IMR-90 (cell line): ENCODE measurements around the gene GSG1L. TPM values are rescaled to one million over a fixed set of nuclear protein-coding genes. Genes with fewer than 3 reads are reported as not detected.

Source experiments
- ATAC-seq: fragments of 200-7000 bp; cut with Tn5 transposase; 2 replicates; pipeline ENCODE4 v1.9.1; 2020; ENCODE audit warnings: low read depth, mild to moderate bottlenecking, moderate library complexity
- BruUV-seq: library from RNA; stranded (reverse); fragments of 400-500 nt; replicated peaks from 2 replicates; lab custom pipeline; 2021; lab: Mats Ljungman, UMichigan
- CTCF ChIA-PET: fragments of 300-600 bp; formaldehyde crosslinking; extraction: SDS; loops from one replicate; lab custom pipeline; 2021; ENCODE audit warnings: antibody characterized with exemption; lab: Yijun Ruan, JAX
- POLR2A ChIA-PET: fragments of 300-600 bp; sonication (Branson Sonifier 250); formaldehyde crosslinking; loops from one replicate; lab custom pipeline; 2022; ENCODE audit warnings: antibody characterized with exemption; ENCODE audit not compliant: unreplicated experiment; lab: Charles Lee
- DNase-seq: peaks from one replicate; pipeline ENCODE4 v3.0.0; 2013
- H2AFZ ChIP-seq: replicated peaks from 2 replicates; pipeline ENCODE3; 2013; ENCODE audit warnings: low read length, mild to moderate bottlenecking; ENCODE audit not compliant: poor library complexity
- H2AK5ac ChIP-seq: 2 replicates; pipeline ENCODE4 v1.6.1; 2013; ENCODE audit warnings: low read depth, low read length, inconsistent platforms
- H2AK9ac ChIP-seq: replicated peaks from 2 replicates; pipeline ENCODE3; 2013; ENCODE audit warnings: mild to moderate bottlenecking, low read depth, low read length, moderate library complexity; ENCODE audit not compliant: poor library complexity
- H2BK120ac ChIP-seq: 2 replicates; pipeline ENCODE4 v1.6.1; 2013; ENCODE audit warnings: low read depth, low read length, inconsistent platforms
- H2BK15ac ChIP-seq: 3 replicates; pipeline ENCODE4 v1.6.1; 2013; ENCODE audit warnings: low read depth, low read length, inconsistent platforms
- H2BK20ac ChIP-seq: 2 replicates; pipeline ENCODE4 v1.6.1; 2013; ENCODE audit warnings: low read depth, mild to moderate bottlenecking, inconsistent platforms, low read length, moderate library complexity
- H2BK5ac ChIP-seq: 2 replicates; pipeline ENCODE4 v1.6.1; 2013; ENCODE audit warnings: mild to moderate bottlenecking, low read depth, low read length, inconsistent platforms; ENCODE audit not compliant: poor library complexity, severe bottlenecking
- H3K14ac ChIP-seq: replicated peaks from 2 replicates; pipeline ENCODE4 v1.6.1; 2013; ENCODE audit warnings: low read depth, low read length, inconsistent platforms
- H3K18ac ChIP-seq: 2 replicates; pipeline ENCODE4 v1.6.1; 2013; ENCODE audit warnings: low read depth, low read length, control low read depth
- H3K23ac ChIP-seq: 2 replicates; pipeline ENCODE4 v1.6.1; 2013; ENCODE audit warnings: low read depth, low read length, inconsistent platforms
- H3K27ac ChIP-seq: 2 replicates; pipeline ENCODE4 v1.5.1; 2013; ENCODE audit warnings: mild to moderate bottlenecking, control low read depth, low read length; ENCODE audit not compliant: insufficient read depth
- H3K27me3 ChIP-seq: 2 replicates; pipeline ENCODE4 v1.6.1; 2013; ENCODE audit warnings: low read length; ENCODE audit not compliant: control insufficient read depth, insufficient read depth
- H3K36me3 ChIP-seq: 2 replicates; pipeline ENCODE4 v1.6.1; 2013; ENCODE audit warnings: low read length, mixed read lengths; ENCODE audit not compliant: control insufficient read depth, insufficient read depth
- H3K4ac ChIP-seq: 2 replicates; pipeline ENCODE4 v1.6.1; 2013; ENCODE audit warnings: low read depth, low read length, inconsistent platforms
- H3K4me1 ChIP-seq: 2 replicates; pipeline ENCODE4 v1.6.1; 2013; ENCODE audit warnings: low read length, mixed read lengths; ENCODE audit not compliant: control insufficient read depth, insufficient read depth
- H3K4me2 ChIP-seq: 2 replicates; pipeline ENCODE4 v1.6.1; 2013; ENCODE audit warnings: low read depth, mild to moderate bottlenecking, control low read depth, low read length, moderate library complexity
- H3K4me3 ChIP-seq: 2 replicates; pipeline ENCODE4 v1.5.1; 2013; ENCODE audit warnings: low read depth, mild to moderate bottlenecking, control low read depth, low read length, moderate library complexity; ENCODE audit not compliant: insufficient read depth
- H3K56ac ChIP-seq: 2 replicates; pipeline ENCODE4 v1.6.1; 2013; ENCODE audit warnings: low read length, inconsistent platforms; ENCODE audit not compliant: insufficient read depth; ENCODE audit errors: extremely low read depth
- H3K79me1 ChIP-seq, 2 experiments: 2 replicates each; pipeline ENCODE4 v1.6.1; 2013; ENCODE audit warnings: low read length in 2 of 2, inconsistent platforms in 1 of 2, low read depth in 1 of 2
- H3K9ac ChIP-seq: 2 replicates; pipeline ENCODE4 v1.6.1; 2013; ENCODE audit warnings: low read depth, low read length, control low read depth
- H3K9me1 ChIP-seq: 2 replicates; pipeline ENCODE4 v1.6.1; 2013; ENCODE audit warnings: low read length, inconsistent platforms; ENCODE audit not compliant: insufficient read depth
- H3K9me3 ChIP-seq: 2 replicates; pipeline ENCODE4 v1.6.1; 2013; ENCODE audit warnings: low read length; ENCODE audit not compliant: control insufficient read depth, insufficient read depth
- H4K20me1 ChIP-seq: 2 replicates; pipeline ENCODE4 v1.6.1; 2013; ENCODE audit warnings: low read length, inconsistent platforms; ENCODE audit not compliant: insufficient read depth
- H4K5ac ChIP-seq: 2 replicates; pipeline ENCODE4 v1.6.1; 2013; ENCODE audit warnings: mild to moderate bottlenecking, low read depth, low read length, control low read depth
- H4K8ac ChIP-seq, 2 experiments: 2 replicates each; pipeline ENCODE4 v1.6.1; 2013; ENCODE audit warnings: low read depth in 2 of 2, low read length in 2 of 2, control low read depth in 1 of 2, inconsistent platforms in 1 of 2
- H4K91ac ChIP-seq: 2 replicates; pipeline ENCODE4 v1.6.1; 2013; ENCODE audit warnings: low read depth, low read length, inconsistent platforms; ENCODE audit not compliant: insufficient read depth
- BHLHE40 ChIP-seq: fragments of 150-350 bp; IDR thresholded peaks from 2 replicates; pipeline ENCODE4 v1.6.1; 2016; ENCODE audit warnings: mild to moderate bottlenecking, low read depth, low read length
- CEBPB ChIP-seq: IDR thresholded peaks from 2 replicates; pipeline ENCODE4 v1.6.1; 2012; ENCODE audit warnings: low read depth, low read length, improper control_type of control experiment
- CHD1 ChIP-seq: IDR thresholded peaks from 2 replicates; pipeline ENCODE4 v1.6.1; 2012; ENCODE audit warnings: low read depth, low read length, improper control_type of control experiment
- CTCF ChIP-seq: conservative IDR thresholded peaks from 2 replicates; pipeline ENCODE4 v1.5.1; 2012; ENCODE audit warnings: mild to moderate bottlenecking, low read depth, low read length, improper control_type of control experiment
- ELK1 ChIP-seq: fragments of 150-350 bp; IDR thresholded peaks from 2 replicates; pipeline ENCODE4 v1.6.1; 2016; ENCODE audit warnings: low read depth, mild to moderate bottlenecking, low read length, moderate library complexity, borderline replicate concordance
- FOS ChIP-seq: fragments of 150-350 bp; IDR thresholded peaks from 2 replicates; pipeline ENCODE4 v1.6.1; 2016; ENCODE audit warnings: low read depth, low read length
- MAFK ChIP-seq: IDR thresholded peaks from 2 replicates; pipeline ENCODE4 v1.6.1; 2012; ENCODE audit warnings: low read depth, low read length, improper control_type of control experiment
- MAZ ChIP-seq: IDR thresholded peaks from 2 replicates; pipeline ENCODE4 v1.6.1; 2012; ENCODE audit warnings: low read depth, mild to moderate bottlenecking, low read length, improper control_type of control experiment, moderate library complexity, borderline replicate concordance
- MXI1 ChIP-seq: IDR thresholded peaks from 2 replicates; pipeline ENCODE4 v1.6.1; 2012; ENCODE audit warnings: low read depth, mild to moderate bottlenecking, low read length, moderate library complexity, borderline replicate concordance
- NFE2L2 ChIP-seq: fragments of 150-350 bp; IDR thresholded peaks from 2 replicates; pipeline ENCODE4 v1.6.1; 2016; ENCODE audit warnings: low read depth, mild to moderate bottlenecking, low read length
- POLR2A ChIP-seq: IDR thresholded peaks from 2 replicates; pipeline ENCODE4 v1.6.1; 2012; ENCODE audit warnings: mild to moderate bottlenecking, low read depth, low read length
- RAD21 ChIP-seq: IDR thresholded peaks from 2 replicates; pipeline ENCODE4 v1.6.1; 2012; ENCODE audit warnings: low read length, improper control_type of control experiment
- RCOR1 ChIP-seq: IDR thresholded peaks from 2 replicates; pipeline ENCODE4 v1.6.1; 2012; ENCODE audit warnings: mild to moderate bottlenecking, low read length, improper control_type of control experiment; ENCODE audit not compliant: insufficient replicate concordance
- RFX5 ChIP-seq: IDR thresholded peaks from 2 replicates; pipeline ENCODE4 v1.8.0; 2012; ENCODE audit warnings: low read depth, mild to moderate bottlenecking, low read length, moderate library complexity
- SMC3 ChIP-seq: fragments of 150-350 bp; IDR thresholded peaks from 2 replicates; pipeline ENCODE4 v1.6.1; 2016; ENCODE audit warnings: low read depth, mild to moderate bottlenecking, antibody characterized with exemption, low read length, moderate library complexity
- USF2 ChIP-seq: fragments of 150-350 bp; IDR thresholded peaks from 2 replicates; pipeline ENCODE4 v1.6.1; 2017; ENCODE audit warnings: mild to moderate bottlenecking, antibody characterized with exemption, low read length, low read depth
- WGBS, 2 experiments: methylation state at CpG; one replicate each; pipeline versions ENCODE4 v1.1.5 to v1.1.7; 2013; ENCODE audit warnings: missing lambda C conversion rate in 2 of 2; ENCODE audit not compliant: insufficient read length in 1 of 2; ENCODE audit errors: extremely low coverage in 2 of 2; 5-methylcytosine and 5-hydroxymethylcytosine counted together
- dilution Hi-C: fragments of 300-500 bp; cut with HindIII; formaldehyde crosslinking; loops from one replicate; pipeline ENCODE4 v1.14.3; 2018; ENCODE audit warnings: low sequenced_read_pairs; ENCODE audit not compliant: unreplicated experiment
- in situ Hi-C: fragments of 300-500 bp; cut with MboI; formaldehyde crosslinking; loops from 3 replicates; pipeline ENCODE4 v1.14.3; 2019; ENCODE audit warnings: low sequenced_read_pairs, inconsistent platforms, mixed read lengths
- intact Hi-C: fragments of 100-400 bp; cut with micrococcal nuclease; formaldehyde crosslinking; loops from 2 replicates; pipeline ENCODE4 v1.10.0; 2022
- polyA plus RNA-seq, 3 experiments: library from polyadenylated mRNA; depleted of rRNA; stranded (reverse); fragments of >200 nt; gene quantifications; 2 replicates each; pipeline ENCODE4 v1.2.3, GENCODE V29; 2012; ENCODE audit warnings: low replicate concordance in 1 of 3
- total RNA-seq: library from RNA; depleted of rRNA; stranded (reverse); fragments of >200 nt; gene quantifications from 2 replicates; pipeline ENCODE4 v1.2.3, GENCODE V29; 2012

GSG1L gene
- total and polyA plus RNA-seq, 2 of the 4 experiments (the other 2 are of a cell fraction), result not detected

- Histone ChIP-seq H4K8ac (no peak overlapping the region), H4K5ac (no peak overlapping the region), H3K56ac (no peak overlapping the region), H4K91ac (no peak overlapping the region), H3K9ac (no peak overlapping the region), H4K20me1 (0 out of 2 replicates have a peak, but pooled peaks cover 4% of the 10 kb centered on the region), H2BK15ac (no peak overlapping the region), H3K4me2 (no peak overlapping the region), H2AFZ (no peak overlapping the region), H3K9me3 (peaks cover 5% of the 10 kb centered on the region), H3K9me1 (peaks cover 8% of the 10 kb centered on the region), H2AK9ac (no peak overlapping the region), H3K4me1 (peaks cover 3% of the 10 kb centered on the region), H3K4ac (no peak overlapping the region), H3K23ac (no peak overlapping the region), H2BK20ac (no peak overlapping the region), H2BK120ac (no peak overlapping the region), H2BK5ac (no peak overlapping the region), H3K27ac (no peak overlapping the region), H3K27me3 (no peaks in the 10 kb centered on the region), H2AK5ac (no peak overlapping the region), H3K79me1 (no peaks in the 10 kb centered on the region), H3K4me3 (no peak overlapping the region), H3K18ac (no peak overlapping the region), H3K36me3 (peaks cover 26% of the 10 kb centered on the region), H3K14ac (no peak overlapping the region)
- no peak for TF ChIP-seq FOS
- TF ChIP-seq SMC3, result no peak
- no peak for TF ChIP-seq RFX5
- TF ChIP-seq MAFK, result no peak
- no peak for TF ChIP-seq BHLHE40
- TF ChIP-seq MXI1, result no peak
- TF ChIP-seq MAZ, result no peak
- TF ChIP-seq RCOR1, result no peak
- TF ChIP-seq RAD21, result no peak
- no peak for TF ChIP-seq ELK1
- TF ChIP-seq CEBPB, result no peak
- no peak for TF ChIP-seq POLR2A
- TF ChIP-seq CHD1, result no peak
- no peak for TF ChIP-seq NFE2L2
- TF ChIP-seq CTCF, result no peak
- TF ChIP-seq USF2, result no peak
- intact Hi-C loops (no loop called here), in situ Hi-C loops (no loop called here), dilution Hi-C loops (no loop called here)
- no peak for DNase-seq
- WGBS, 2 experiments, result no CpG with 5 or more reads among the region's 3 CpGs
- CTCF ChIA-PET, result no interaction called here
- POLR2A ChIA-PET, result no interaction called here
- ATAC-seq, result no peak
- no TSS peak for BruUV-seq
Measured at GRCh38 chr16:27764427-27764826, 299.1 kb downstream of the GSG1L start.
